ENCODE data around the gene TRAPPC5. TPM values are rescaled to one million over a fixed set of nuclear protein-coding genes. Genes with fewer than 3 reads are reported as not detected.
A peak's percentile ranks its signal among the peaks of the same experiment; 100 is the strongest.

The TRAPPC5 gene
- total and polyA plus RNA-seq, 10 of the 15 experiments (the other 5 are each of a cell fraction or from before 2014, with no cell fraction given), result 4.2 to 210 (median 89.1) TPM

- peak; percentile 47; the same call in 1 of the 2 replicates for TF ChIP-seq MTA3 (IDR thresholded peaks at IDR 0.05; ENCODE audit: borderline replicate concordance, low read length)
- TF ChIP-seq YY1 (IDR thresholded peaks at IDR 0.05; ENCODE audit: low read depth, low read length), result peak; percentile 73; the same call in 1 of the 2 replicates
- 0 out of 2 replicates have a peak, but pooled peaks have one; percentile 18 for TF ChIP-seq E2F4 (IDR thresholded peaks at IDR 0.05; ENCODE audit: low read depth, low read length)
Observed at GRCh38 chr19:7681340-7682174, 924 bp downstream of the TRAPPC5 start (continued).

DNA sequence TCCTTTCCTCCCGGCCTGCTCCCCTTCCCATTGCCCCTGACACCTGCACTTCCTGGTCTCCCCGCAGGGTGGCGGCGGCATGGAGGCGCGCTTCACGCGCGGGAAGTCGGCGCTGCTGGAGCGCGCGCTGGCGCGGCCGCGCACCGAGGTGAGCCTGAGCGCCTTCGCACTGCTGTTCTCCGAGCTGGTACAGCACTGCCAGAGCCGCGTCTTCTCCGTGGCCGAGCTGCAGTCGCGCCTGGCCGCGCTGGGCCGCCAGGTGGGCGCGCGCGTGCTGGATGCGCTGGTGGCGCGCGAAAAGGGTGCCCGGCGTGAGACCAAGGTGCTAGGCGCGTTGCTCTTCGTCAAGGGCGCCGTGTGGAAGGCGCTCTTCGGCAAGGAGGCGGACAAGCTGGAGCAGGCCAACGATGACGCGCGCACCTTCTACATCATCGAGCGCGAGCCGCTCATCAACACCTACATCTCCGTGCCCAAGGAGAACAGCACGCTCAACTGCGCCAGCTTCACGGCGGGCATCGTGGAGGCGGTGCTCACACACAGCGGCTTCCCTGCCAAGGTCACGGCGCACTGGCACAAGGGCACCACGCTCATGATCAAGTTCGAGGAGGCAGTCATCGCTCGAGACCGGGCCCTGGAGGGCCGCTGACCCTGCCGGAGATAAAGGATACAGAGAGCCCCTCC is 1.7 kb downstream of the TRAPPC5 start:
- ChIA-PET CTCF (interaction anchor here (0.6 to 2.5 kb wide), 2 partner anchors 66 to 115 kb away, joined by 3 to 31 read pairs; no protein-coding TSS in a partner anchor), POLR2A (interaction anchor here (1.3 to 1.9 kb wide), 2 partner anchors 17 to 295 kb away, joined by 3 to 10 read pairs; no protein-coding TSS in a partner anchor), RAD21 (ENCODE audit: unreplicated experiment) (no interaction called here), SMC1A (ENCODE audit: uncharacterized antibody, unreplicated experiment) (interaction anchor here (2.2 to 2.9 kb wide), 2 partner anchors 17 to 117 kb away, joined by 14 to 26 read pairs; partner anchors contain the start of gene FCER2)
- peaks cover 27% of the 10 kb centered on the region for H3K4me1 ChIP-seq (ENCODE audit: control insufficient read depth, insufficient read depth, low read length)
- WGBS (ENCODE audit: insufficient coverage, insufficient replicate concordance, low lambda C conversion rate, missing lambda C conversion rate), result 97% methylated on average over 71 of the region's 74 CpGs
- H3K4me3 ChIP-seq, result peak overlapping the region; percentile 85
- H2AFZ ChIP-seq (ENCODE audit: control insufficient read depth, low read depth, low read length), result no peak overlapping the region
- TF ChIP-seq POU2F2 (IDR thresholded peaks at IDR 0.05; ENCODE audit: borderline replicate concordance, low read depth, low read length) (no peak), IRF4 (IDR thresholded peaks at IDR 0.05; ENCODE audit: low read depth, low read length) (no peak), BCL3 (IDR thresholded peaks at IDR 0.05; ENCODE audit: borderline replicate concordance, insufficient read depth, low read depth, low read length, poor library complexity, severe bottlenecking) (peak; percentile 42), SP1 (IDR thresholded peaks at IDR 0.05; ENCODE audit: low read depth, low read length) (no peak), GATAD2B (conservative IDR thresholded peaks at IDR 0.05; ENCODE audit: low read depth) (0 out of 2 replicates have a peak, but pooled peaks have one; percentile 4), TCF3 (IDR thresholded peaks at IDR 0.05; ENCODE audit: borderline replicate concordance, insufficient read depth, low read depth, low read length) (0 out of 2 replicates have a peak, but pooled peaks have one; percentile 28), BACH1 (IDR thresholded peaks at IDR 0.05; ENCODE audit: borderline replicate concordance) (no peak), POLR2A (IDR thresholded peaks at IDR 0.05; ENCODE audit: low read depth, low read length) (peak; percentile 19; the same call in 1 of the 2 replicates), NBN (IDR thresholded peaks at IDR 0.05) (no peak), CREB1 (IDR thresholded peaks at IDR 0.05; ENCODE audit: low read depth) (no peak), RFX5 (IDR thresholded peaks at IDR 0.05; ENCODE audit: low read depth, low read length) (no peak), USF2 (IDR thresholded peaks at IDR 0.05; ENCODE audit: borderline replicate concordance, low read depth, low read length) (no peak)
- TF ChIP-seq, protein P1, sequence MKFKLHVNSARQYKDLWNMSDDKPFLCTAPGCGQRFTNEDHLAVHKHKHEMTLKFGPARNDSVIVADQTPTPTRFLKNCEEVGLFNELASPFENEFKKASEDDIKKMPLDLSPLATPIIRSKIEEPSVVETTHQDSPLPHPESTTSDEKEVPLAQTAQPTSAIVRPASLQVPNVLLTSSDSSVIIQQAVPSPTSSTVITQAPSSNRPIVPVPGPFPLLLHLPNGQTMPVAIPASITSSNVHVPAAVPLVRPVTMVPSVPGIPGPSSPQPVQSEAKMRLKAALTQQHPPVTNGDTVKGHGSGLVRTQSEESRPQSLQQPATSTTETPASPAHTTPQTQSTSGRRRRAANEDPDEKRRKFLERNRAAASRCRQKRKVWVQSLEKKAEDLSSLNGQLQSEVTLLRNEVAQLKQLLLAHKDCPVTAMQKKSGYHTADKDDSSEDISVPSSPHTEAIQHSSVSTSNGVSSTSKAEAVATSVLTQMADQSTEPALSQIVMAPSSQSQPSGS (IDR thresholded peaks at IDR 0.05; ENCODE audit: low read length), result no peak
- in situ Hi-C loops (cut with MboI) (loop anchor here (5.0 kb wide), 1 partner anchor 115 kb away; no protein-coding TSS in a partner anchor), intact Hi-C loops (cut with micrococcal nuclease; ENCODE audit: unreplicated experiment) (loop anchor here (10.0 kb wide), 1 partner anchor 222 kb away; the partner anchor contains the start of gene MAP2K7)
- peak overlapping the region; percentile 88 for H3K4me2 ChIP-seq (ENCODE audit: control insufficient read depth, insufficient read depth)
- H4K20me1 ChIP-seq (ENCODE audit: control insufficient read depth, insufficient read depth), result no peaks in the 10 kb centered on the region
- FAIRE-seq (no peak), DNase-seq (ENCODE audit: low read depth, low spot score) (no peak), ATAC-seq (no peak)
- no peaks in the 10 kb centered on the region for H3K9me3 ChIP-seq (replicated peaks; ENCODE audit: control insufficient read depth, insufficient read depth, low read length)
- H3K36me3 ChIP-seq (ENCODE audit: control insufficient read depth in 2 of 2, insufficient read depth in 2 of 2, low read length in 1 of 2), result peaks cover 4 to 6% of the 10 kb centered on the region in 2 experiments; a peak in 3 of 4 replicates
- 0 out of 2 replicates have a peak overlapping the region, but pooled peaks have one; percentile 6 for H3K27ac ChIP-seq (ENCODE audit: control insufficient read depth, insufficient read depth)
- H3K27me3 ChIP-seq (replicated peaks in 1 of 2; ENCODE audit: control insufficient read depth in 2 of 2, insufficient read depth in 2 of 2, low read length in 1 of 2), result no peaks in the 10 kb centered on the region
- no peak overlapping the region; the same call in 1 of the 2 replicates for H3K9ac ChIP-seq (ENCODE audit: control insufficient read depth, insufficient read depth, low read length)
- BruUV-seq (replicated peaks), result TSS peak; percentile 88
- H3K79me2 ChIP-seq (ENCODE audit: control insufficient read depth, insufficient read depth, low read length), result peaks cover 23% of the 10 kb centered on the region

Data from GM12878 (cell line).